ENCODE data around the gene CFAP61.

DNA sequence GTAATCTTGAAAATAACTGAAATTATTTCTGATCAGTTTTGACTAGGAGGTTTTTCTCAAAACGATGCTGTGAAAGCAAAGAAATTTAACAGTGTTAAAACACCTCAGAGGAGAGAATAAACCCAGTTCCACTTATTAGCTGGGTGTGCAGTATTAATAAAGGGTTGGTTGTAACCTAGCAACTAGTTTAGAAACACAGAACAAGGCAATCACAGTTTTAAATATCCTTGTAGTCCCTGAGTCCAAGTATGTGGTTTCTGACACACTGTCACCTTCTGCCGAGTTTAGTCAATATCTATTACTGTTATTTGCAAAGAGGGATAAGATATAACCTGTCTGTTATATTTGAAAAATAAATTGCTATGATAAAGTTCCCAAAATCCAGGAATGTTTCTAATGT lies 245.4 kb downstream of the CFAP61 start:
- no peak for TF ChIP-seq CTCF (IDR thresholded peaks at IDR 0.05 in 8 of 11, conservative IDR thresholded peaks at IDR 0.05 in 3 of 11)
- TF ChIP-seq POLR2AphosphoS5 (IDR thresholded peaks at IDR 0.05), result no peak
- no peak for TF ChIP-seq POLR2A (IDR thresholded peaks at IDR 0.05)
